Measurements from ENCODE around the gene ZFP36L2.
A peak's percentile ranks its signal among the peaks of the same experiment; 100 is the strongest.

The ZFP36L2 gene

GRCh38 chr2:43222475-43223309 lies 3.7 kb downstream of the ZFP36L2 start:
- DNase-seq = no peak

DNA sequence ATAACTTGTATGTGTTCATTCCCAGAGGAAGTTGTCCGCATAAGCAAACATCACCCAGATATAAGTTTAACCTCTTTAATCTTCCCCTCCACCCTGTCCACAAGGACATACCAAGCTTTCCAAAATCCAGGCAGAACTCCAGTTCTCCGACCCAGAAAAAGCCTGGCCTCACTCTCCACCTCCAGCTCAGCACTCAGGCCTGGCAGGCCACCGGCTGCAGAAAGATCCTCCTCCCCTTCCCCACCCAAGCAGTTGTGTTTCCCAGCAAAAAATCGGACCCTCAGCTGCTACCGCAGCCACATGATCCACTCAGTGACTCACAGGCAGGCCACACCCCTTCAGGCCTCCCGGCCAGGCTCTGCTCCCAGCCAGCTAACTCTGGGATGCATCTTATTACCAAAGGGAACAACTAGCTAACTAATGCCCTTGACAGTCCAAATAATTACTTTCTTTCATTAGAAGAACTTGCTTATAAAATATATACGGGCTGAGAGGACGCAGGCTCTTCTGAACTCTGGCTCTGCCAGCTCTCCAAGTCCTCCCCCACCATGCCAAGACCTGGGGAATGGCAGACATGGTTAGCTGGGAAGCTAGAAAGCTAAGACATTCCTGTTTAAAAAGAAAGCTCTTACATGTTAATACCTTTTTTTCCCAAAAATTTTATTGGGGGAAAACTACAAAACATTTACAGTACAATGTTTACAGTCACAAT lies 4.5 kb downstream of the ZFP36L2 start:
- peak; percentile 32 for DNase-seq

GRCh38 chr2:43221124-43221762 lies 5.2 kb downstream of the ZFP36L2 start:
- no peak for DNase-seq

- no peak for DNase-seq
Measured at GRCh38 chr2:43220760-43221123, 5.7 kb downstream of the ZFP36L2 start.

DNA sequence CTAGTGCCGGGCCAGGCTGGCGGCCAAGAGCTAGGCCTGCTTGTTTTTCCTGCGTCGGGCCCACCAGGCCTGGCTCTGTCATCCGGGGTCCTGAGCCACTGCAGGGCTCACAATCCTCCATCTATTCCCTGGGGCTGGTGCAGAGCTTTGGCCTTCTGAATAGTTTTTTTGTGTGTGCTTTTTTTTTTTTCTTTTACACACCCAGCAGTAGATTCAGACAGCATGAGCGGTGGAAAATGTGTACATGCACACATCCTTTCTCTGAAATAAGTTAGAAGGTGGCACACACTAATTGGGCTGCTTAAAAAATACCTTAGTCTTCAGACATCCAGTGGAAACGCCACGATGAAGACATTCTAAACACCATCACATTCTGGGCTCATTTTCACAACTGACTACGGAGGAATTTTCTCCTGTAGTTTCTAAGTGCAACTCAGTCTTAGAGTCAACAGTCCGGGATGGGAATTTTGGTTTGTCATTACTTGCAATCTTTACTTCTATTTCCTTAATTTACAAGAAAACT lies 6.1 kb downstream of the ZFP36L2 start:
- no peak for DNase-seq

GRCh38 chr2:43219383-43220228 lies 6.8 kb downstream of the ZFP36L2 start:
- DNase-seq = peak; percentile 55

- peak; percentile 29 for DNase-seq
Measured at GRCh38 chr2:43218702-43219382, 7.6 kb downstream of the ZFP36L2 start.

- DNase-seq = no peak
Measured at GRCh38 chr2:43218155-43218701, 8.2 kb downstream of the ZFP36L2 start.

- no peak for DNase-seq
Measured at GRCh38 chr2:43217228-43218154, 8.9 kb downstream of the ZFP36L2 start.

GRCh38 chr2:43216629-43217028 lies 9.8 kb downstream of the ZFP36L2 start:
- DNase-seq = no peak

DNA sequence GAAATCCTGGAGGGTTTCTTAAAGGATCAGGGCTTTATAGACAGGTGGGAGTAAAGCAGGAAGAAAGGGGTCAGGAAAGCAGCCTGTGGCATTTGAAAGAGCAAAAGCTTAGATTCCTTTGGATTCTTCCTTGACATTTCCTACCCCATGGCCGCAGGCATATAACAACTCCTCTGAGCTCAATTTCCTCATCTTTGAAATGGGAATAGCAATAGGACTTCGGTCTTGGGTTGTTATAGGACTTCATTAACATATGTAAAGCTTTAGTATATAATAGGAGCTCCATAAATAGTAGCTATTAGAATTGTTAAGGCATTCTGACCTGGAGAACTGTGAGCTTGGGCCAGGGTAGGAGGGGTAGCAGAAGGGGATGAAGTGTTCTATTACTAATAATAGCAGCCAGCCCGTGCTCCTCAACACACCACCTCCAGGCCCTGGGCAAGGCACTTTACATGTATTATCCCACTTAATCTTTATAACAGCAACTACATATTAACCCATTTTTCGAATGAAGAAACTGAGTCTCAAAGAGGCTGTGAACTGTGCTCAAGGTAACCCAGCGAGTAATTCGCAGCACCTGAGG lies 10.6 kb downstream of the ZFP36L2 start:
- no peak for DNase-seq

- no peak for DNase-seq
Measured at GRCh38 chr2:43214253-43214652, 12.2 kb downstream of the ZFP36L2 start.

GRCh38 chr2:43212931-43213330 lies 13.5 kb downstream of the ZFP36L2 start:
- no peak for DNase-seq

- no peak for DNase-seq
Measured at GRCh38 chr2:43212216-43212835, 14.1 kb downstream of the ZFP36L2 start.

DNA sequence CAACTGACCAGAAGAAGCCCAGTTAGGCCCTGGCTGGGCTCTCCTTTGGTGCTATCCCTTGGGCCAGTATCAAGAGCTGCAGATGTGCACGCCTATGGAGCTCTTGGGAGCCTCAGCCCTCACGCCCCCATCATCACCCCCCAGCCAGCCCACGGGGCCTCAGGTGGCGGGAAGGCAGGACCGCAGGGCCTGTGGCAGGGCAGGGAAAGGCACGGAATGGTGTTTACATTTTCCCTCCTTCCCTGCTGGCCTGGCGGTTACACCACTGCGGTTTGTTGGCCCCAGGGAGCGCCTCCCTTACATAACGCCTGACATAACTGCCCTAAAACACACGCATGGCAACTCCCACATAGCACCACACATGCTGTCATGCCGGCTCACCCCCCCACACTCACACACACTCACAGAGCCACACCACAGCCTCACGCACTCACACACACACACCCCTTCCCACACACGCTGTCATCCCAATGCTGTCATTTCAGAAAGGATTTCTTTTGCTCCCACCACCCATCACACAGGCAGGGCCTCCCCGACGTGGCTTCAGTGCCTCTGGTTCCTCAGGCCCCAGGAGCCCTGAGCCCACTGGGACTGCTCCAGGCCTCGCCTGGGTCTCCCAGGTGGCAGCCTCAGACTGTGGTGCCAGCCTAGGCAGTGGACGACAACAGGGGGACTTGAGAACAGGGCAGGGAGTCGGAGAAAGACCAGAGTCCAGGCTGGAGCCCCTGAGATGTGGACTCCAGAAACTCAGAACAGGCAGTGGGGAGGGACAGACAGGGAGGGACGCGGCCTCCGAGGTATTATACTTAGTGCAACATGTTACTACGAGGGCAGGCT lies 15.7 kb downstream of the ZFP36L2 start:
- DNase-seq = peak; percentile 18

DNA sequence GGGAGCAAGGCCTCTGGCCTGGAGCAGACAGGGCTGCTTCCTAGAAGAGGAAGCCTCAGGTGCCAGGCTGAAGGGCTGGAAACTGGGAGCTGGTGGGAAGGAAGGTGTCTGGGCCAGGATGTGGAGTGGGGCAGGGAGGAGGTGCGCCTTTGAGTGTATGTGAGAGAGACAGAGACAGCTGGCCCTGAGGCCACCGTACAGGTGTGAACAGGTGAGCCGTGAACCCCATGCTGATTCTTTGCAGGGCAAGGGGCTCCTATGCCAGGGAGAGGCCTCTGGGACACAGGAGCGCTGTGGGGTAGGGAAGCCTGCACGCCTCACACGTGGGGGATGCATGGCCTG lies 16.3 kb downstream of the ZFP36L2 start:
- DNase-seq = no peak

- DNase-seq = no peak
Measured at GRCh38 chr2:43209204-43209717, 17.1 kb downstream of the ZFP36L2 start.

DNA sequence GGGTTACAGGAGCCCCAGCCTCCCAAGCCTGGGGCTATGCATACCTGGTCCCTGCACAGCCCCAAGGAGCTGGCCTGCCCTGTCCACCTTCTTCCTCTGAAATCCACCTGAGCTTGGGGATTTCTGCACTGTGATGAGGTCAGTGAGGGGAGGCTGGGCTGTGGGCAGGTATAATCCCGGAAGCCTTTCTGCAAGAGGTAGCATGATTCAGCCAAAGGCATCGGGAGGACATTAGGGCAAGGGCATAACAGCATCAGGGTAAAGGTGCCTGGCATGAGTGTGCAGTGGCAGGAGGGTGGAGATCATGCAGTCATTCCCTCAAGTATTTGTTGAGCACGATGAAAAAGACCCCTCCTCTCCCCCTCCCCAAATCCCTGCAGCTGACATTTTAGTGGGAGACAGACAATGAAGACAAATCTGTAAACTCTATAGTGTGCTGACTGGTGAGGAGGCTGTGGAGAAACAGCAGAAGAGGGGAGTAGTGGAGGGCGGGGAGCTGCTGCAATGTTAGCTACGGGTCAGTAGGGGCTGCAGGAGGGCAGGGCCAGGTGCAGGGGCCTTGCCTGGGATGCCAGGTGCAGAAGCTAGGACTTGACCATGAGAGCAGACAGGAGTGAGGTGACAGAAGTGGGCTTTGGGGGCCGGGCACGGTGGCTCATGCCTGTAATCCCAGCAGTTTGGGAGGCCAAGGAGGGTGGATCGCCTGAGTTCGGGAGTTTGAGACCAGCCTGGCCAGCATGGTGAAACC lies 18.7 kb downstream of the ZFP36L2 start:
- DNase-seq = no peak
